Stimulated activated CD8-positive, alpha-beta memory T cell treated with anti-CD3 and anti-CD28 coated beads, Interleukin-15, amount 100 ng/mL, for 24 hours (primary cell): ENCODE measurements around the gene DCTN3.
"Not testable (repeated sequence)": the region's sequence is repeated elsewhere in the genome, so short reads cannot be mapped to it uniquely, and the experiment has no call there.

Experiments
- DNase-seq: peaks from one replicate; pipeline ENCODE4 v3.0.0-alpha.2; 2020; ENCODE audit warnings: low read depth

The DCTN3 gene

DNA sequence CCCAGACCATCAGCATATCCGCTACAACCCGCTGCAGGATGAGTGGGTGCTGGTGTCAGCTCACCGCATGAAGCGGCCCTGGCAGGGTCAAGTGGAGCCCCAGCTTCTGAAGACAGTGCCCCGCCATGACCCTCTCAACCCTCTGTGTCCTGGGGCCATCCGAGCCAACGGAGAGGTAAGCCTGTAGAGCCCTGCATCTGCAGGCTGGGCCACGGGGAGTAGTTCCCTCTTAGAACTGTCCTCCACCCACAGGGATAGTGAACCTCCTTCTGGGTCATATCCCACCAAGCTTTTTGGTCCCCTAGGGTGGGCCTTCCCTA, 26.7 kb upstream of the DCTN3 start:
- DNase-seq = no peak

DNA sequence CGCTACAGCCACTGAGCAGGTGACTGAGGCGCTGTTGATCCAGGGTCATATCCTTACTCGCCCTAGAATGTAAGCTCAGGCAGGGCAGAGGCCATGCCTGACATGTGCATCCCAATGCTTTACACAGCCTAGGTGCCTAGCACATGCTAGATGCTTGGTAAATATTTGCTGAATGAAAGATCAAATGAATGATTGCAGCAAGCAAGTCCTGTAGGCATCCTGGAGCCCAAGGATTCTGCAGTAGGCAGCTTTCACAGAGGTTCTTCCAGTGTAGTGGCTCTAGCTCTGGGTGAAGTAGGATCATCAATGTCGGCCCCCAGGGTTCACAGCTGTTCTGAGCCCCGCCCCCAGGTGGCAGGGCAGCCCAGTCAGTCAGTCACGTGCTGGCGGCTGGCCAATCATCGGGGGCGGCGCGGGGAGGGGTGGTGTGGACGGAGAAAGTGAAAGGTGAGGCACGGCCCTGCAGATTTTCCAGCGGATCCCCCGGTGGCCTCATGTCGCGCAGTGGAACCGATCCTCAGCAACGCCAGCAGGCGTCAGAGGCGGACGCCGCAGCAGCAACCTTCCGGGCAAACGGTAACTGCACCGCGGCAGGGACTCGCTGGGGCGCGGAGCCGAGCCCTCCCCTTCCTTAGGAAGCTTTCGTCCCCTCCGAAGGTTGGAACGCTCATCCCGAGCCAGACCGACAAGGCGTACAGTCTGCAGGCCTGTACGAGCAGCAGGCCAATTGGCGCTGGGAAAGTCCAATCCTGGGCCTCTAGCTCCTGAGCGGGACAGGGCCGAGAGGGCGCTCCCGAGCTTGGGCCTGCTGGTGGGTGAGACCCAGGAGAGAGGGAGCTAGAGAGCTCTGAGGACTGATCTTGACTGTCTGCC, 26.2 kb upstream of the DCTN3 start, which contains the start of gene GALT:
TSS of gene GALT (plus strand) at position 465 of the 873 bp plus-strand sequence. CDS start at position 495, 30 bp downstream.
- peak; percentile 89 for DNase-seq

DNA sequence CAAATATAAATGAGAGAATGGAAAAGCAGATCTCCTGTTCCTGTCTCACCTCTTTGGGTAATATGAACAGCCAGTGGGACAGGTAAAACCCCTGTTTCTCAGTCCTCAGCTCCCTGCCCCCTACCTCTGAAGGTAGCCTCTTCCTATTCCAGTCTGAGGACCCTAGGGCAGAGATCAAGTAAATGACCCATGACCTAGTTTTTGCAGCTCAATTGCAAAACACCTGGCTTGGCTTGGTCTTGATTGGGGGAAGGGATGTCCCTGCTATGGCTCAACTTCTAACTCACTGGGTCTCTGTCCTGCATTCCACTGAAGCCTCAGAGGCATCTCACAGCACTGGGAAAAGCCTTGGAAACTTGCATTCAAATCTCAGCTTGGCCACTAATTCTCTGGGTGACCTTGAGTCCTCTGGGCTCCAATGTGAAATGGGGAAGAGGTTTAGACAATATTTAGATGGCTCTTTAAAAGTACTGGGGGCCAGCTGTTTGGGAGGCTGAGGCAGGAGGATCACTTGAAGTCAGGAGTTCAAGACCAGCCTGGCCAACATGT, 24.5 kb upstream of the DCTN3 start:
- no peak for DNase-seq

DNA sequence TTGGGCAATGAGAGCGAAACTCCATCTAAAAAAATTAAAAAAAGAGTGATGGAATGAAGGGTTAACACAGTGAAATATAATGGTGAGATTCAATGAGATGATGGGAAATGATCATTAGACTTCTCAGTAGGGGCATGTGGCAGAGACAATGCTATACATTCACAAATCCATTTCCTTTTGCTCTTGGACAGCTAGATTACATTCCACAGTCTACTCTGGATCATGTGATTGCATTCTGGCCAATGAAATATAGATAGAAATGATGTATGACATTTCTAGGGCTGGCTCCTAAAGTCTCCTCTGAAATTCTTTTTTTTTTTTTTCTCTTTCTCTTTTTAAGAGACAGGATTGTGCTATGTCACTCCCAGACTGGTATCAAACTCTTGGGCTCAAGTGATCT, 22.4 kb upstream of the DCTN3 start:
- DNase-seq = no peak

DNA sequence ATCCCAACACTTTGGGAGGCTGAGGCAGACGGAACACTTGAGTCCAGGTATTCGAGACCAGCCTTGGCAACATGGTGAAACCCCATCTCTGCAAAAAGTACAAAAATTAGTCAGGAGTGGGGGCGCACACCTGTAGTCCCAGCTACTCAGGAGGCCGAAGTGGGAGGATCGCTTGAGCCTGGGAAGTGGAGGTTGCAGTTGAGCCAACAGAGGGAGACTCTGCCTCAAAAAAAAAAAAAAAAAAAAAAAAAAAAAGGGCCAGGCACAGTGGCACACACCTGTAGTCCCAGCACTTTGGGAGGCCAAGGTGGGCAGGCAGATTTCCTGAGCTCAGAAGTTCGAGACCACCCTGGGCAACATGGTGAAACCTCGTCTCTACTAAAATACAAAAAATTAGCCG, 19.0 kb upstream of the DCTN3 start:
- not testable (repeated sequence) for DNase-seq

DNA sequence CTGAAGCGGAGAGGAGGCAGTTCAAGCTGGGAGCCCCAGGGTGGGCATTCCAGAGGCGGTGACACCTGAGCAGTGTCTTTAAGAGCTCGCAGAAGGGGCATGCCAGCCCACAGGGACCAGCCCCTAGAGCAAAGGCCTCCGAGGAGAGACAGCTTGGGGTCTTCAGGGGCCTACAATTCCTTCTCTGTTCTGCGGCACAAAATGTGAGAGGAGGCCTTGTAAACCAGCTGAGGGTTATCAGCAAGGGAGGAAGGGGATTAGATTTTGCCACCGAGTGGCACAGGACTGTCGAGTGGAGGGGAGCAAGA, 17.8 kb upstream of the DCTN3 start:
- DNase-seq = no peak

DNA sequence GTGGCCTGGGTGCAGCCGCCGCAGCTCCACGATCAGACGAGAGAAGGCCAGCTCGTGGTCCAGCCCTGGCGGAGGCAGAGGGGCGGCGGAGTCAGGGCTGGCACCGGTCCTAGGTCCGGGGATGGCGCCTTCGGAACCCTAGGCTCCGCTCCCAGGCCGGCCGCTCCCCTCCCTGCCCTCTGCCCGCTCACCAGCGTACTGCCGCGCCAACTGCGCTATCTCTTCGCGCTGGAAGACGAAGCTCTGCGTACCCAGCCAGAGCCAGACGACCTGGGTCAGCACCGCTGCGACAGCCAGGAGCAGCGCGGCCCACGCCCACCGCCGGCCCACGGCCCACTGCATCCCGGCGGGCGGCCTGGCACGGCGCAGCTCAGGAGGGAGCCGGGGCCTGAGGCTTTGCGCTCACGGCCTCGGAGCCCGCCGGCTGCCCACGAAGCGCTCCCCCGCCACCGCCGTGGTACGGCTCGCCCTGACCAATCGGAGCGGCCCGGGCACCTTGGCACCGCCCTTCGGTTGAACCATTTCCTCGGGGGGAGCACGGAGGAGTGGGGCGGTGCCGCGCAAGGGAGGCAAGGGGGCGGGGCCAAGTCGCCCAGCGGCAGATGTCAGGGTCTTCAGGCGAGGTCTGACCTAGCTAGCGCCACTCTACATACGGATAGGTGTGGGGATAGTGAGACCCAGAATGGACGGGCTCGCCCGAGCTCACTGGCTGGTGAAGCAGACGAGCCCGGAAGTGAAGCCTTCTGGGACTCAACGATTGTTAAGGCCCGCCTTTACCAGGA, 17.3 kb upstream of the DCTN3 start, which contains the start of gene SIGMAR1:
TSS of gene SIGMAR1 (minus strand) at position 432 of the 782 bp plus-strand sequence. CDS start at position 342, 90 bp downstream.
- peak; percentile 74 for DNase-seq

DNA sequence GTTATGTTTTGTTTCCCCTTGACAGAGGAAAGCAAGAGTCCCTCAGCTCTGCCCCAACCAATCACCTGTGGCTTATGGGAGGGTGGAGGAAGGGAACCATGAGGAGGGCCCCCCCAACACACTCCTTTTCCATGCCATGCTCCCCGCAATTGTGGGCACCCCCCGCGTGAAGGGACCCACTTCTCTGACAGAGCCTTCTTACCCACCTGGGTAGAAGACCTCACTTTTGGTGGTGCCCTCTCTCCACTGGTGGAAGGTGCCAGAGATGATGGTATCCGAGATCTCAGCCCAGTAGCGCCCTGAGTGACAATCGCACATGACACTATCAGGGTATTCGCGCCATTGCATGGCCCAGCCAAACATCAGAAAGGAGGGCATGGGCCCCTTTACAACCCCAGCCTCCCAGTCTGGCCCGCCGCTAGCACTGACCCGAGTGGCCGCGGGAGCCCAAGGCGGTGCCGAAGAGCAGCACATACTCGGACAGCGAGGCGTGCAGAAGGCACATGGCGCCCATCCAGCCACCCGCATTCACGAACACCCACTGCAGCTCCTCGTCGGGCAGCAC, 16.6 kb upstream of the DCTN3 start:
- DNase-seq = no peak

DNA sequence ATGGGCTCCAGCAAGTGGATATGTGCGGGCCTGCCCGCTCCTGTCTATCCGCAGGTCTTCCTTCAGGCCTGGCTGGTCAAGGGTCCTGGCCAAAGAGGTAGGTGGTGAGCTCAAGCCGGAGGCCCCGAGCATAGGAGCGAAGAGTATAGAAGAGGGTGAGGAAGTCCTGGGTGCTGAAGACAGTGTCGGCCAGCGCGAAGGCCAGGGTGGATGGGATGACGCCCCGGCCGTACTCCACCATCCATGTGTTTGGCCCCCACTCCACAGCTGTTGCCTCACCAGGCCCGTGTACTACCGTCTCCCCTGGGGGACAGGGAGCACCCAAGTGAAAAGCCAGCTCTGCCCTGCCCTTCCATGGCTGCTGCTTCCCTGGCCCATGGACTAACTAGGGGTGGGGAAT, 15.3 kb upstream of the DCTN3 start:
- DNase-seq = no peak

DNA sequence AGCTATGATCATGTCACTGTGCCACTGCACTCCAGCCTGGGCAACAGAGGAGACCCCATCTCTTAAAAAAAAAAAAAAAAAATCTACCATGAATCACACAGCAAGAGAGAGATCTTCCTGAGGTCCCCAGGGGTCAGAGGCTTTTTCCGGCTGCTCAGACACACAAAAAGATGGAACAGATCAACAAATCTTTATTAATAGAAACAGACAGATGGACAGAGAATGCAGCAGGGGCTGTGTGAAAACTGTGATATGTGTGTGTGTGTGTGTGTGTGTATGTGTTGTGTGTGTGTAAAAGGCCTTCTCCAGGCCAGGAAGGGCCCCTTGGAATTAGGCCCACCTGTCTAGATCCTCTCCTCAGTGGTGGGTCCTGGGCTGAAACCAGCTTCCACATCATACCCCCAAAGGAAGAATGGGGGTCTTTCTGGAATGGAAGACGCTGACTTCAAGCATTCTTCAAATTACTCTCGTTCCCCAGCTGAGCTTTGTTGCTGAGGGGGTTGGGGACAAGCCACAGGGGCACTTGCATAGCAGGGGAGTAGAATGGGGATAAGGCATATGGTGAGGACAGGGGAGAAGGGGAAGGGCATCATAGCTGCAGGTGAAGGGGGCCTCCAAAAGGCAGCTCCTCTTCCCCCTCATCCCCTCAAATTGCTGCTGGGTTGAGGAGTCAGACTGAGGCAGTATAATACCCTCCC, 14.4 kb upstream of the DCTN3 start:
- no peak for DNase-seq

DNA sequence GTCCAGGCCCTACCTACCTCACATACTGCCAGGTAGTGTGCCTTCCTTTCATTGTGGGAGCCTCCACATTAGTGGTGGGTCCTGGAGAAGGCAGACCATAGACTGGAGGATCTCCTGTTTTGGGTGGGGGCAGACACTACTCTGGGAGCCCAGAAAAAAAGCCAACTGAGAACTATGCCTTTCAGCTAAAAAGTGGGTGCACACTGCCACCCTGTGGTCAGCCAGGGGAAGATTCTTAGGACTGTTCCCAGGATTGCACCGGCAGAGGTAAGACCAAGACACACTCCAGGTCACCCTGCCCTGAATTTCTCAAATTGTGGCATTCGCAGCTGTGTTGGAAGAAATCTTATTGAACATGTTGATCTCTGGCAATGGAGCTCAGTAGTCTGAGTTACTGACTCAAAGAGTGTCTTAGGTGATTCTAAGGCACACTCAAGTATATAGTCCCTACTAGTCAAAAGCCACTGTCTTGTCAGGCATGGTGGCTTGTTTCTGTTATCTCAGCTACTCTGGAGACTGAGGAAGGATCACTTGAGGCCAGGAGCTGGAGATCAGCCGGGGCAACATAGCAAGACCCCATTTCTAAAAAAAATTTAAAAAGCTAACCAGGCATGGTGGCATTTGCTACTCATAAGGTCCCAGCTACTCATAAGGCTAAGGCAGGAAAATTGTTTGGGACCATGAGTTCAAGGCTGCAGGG, 13.7 kb upstream of the DCTN3 start:
- DNase-seq = peak; percentile 32

DNA sequence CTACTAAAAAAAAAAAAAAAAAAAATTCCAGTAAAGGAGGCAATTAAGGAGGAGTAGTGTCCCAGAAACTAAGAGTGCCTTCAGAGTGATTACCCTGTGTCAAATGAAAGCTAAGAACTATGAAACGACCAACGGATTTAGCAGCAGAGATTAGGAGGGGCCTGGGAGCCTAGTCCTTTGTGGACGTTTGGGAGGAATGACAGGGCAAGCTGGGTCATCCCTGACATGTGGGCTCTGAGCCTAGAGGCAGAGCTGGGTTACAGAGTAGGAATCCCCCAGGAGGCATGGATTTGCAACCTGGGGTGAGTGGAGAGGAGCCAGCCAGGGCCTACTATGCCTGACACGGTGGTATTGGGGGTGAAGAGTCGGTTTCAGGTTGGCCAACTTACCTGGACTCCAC, 12.9 kb upstream of the DCTN3 start:
- DNase-seq = no peak

DNA sequence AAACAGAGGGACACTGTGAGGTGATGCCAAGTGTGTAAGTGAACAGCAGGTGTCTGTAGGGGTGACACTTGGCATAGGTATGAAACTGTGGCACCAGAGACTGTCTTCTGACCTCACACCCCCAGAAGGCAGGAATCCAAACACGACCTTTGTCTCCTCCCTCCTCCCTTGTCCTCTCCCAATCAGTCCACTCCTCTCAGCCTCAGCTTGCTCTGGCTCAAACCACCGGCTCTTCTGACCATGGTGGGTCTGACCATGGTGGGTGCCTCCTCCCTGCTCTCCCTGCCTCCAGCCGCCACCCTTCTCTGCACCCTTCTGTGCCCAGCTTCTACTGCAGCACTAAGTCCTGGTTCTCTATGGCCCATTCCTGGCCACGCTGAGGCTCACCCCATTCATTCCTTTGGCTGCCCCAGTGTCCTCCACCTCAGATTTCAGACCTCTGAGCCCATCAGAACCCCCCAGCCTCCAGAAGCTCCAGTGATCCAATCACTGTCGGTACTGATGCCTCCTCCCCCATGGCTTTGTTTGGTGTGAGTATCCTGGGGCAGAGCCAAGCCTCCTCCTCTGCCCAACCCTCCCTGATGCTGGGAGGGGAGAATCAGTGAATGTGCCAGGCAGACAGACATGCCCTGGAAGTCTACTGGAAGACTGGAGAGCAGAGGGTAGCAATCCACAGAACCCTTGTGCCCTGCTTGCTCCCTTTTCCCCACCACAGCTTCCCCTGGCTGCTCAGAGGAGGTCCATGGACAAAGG, 10.3 kb upstream of the DCTN3 start:
- no peak for DNase-seq

DNA sequence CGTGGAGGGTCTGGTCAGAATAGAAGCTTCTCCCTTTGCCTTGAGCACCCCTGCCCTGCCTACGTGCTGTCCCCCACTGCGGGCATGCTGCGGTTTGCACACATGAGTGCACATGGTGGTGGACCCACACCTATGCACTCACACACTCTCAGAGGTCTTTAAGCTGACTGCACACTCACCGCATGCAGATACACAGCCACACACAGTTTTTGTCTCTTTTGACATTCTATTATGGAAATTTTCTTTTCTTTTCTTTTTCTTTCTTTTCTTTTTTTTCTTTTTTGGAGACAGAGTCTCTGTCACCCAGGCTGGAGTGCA, 9.2 kb upstream of the DCTN3 start:
- DNase-seq = no peak

DNA sequence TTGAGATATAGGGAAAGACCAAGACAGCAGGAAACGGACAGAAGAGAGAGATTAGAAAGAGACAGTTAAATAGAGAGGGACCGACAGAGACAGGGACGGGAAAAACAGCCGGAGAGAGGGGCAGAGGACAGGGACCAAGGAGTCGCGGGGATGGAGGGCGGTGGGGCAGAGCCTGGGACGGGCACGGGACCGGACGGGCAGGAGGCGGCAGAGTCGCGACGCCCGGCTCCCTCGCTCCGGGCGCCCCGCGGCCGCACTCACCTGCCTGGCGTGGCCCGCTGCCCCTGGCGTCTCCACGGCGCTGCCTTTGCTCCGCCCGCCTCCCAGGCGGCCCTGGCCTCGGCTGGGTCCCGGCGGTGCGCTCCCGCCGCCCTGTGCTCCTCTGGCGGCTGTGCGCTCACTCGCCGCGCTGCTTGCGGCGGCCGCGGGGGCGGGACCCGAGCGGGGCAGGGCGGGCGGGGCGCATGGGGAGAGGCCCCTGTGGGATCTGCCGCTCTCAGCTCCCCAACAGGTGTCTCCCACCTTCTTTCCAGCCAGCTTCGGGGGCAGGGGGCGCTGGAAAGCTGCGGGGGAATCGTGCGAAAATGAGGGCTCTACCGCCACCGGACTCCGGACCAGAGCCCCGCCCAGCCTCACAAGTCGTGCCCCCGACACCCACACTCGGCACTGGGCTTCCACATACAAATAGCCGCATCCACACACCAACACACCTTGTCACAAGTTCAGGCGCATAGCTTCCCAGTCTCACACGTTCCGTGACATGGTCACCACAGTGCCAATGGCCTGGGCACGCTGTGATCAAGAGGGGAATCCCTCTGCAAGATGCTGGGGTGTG, 8.6 kb upstream of the DCTN3 start, which contains the start of gene ARID3C:
TSS of gene ARID3C (minus strand) at position 411 of the 835 bp plus-strand sequence. CDS start 1,052 bp downstream, outside the sequence.
- DNase-seq = no peak

DNA sequence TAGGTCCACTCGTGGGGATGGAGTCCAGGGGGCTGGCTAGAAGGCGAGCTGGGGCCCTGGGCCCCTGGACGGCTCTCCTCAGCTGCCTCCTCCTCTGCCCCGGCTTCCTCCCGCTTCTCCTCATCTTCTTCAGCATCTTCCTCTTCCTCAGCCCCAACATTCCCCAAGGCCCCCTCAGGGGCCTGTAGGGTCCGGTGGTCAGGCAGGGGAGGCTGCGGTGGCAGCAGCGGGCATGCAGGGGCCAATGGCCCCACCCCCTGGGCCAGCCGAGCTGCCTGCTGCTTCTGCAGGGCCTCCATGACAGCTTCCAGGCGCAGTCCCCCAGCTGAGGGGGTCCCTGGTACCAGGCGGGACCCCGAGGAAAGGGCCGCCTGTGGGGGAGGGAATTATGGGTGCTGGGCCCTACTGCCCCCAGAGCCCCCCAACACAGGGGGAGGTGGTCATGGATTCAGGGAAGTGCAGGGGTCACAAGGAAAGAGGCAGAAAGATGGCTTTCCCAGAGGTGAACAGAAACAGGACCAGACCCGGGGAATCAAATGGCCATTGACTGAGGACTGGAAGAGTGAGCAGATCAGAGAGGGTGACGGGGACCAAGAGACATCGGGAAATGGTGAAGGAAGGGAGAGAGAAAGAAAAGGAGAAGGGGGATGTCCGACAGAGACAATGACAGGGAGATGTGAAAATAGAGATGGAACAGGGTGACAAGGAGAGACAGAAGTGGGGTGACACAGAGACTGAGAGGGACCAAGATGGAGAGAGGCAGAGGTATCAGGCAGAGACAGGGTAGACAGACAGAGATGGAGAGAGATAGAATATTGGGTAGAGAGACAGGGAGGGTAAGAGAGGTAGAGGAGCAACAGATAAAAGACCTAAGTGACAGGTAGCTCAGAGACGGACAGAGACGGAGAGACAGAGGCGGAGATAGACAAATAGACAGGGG, 7.7 kb upstream of the DCTN3 start:
- DNase-seq = no peak

DNA sequence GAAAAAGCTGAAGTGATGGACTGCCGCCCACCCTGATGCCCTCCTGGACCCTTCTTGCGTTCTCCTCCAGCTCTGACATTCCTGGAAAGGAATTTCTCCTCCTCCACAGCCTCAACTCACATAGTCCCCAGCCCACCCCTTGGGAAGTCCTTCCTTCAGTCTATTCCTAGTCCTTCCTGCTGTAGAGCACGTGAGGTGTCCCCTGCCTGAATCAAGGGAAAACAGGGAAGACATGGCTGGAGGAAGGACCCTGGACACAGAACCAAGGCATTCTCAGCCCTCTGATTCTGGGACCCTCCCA, 4.8 kb upstream of the DCTN3 start:
- no peak for DNase-seq

DNA sequence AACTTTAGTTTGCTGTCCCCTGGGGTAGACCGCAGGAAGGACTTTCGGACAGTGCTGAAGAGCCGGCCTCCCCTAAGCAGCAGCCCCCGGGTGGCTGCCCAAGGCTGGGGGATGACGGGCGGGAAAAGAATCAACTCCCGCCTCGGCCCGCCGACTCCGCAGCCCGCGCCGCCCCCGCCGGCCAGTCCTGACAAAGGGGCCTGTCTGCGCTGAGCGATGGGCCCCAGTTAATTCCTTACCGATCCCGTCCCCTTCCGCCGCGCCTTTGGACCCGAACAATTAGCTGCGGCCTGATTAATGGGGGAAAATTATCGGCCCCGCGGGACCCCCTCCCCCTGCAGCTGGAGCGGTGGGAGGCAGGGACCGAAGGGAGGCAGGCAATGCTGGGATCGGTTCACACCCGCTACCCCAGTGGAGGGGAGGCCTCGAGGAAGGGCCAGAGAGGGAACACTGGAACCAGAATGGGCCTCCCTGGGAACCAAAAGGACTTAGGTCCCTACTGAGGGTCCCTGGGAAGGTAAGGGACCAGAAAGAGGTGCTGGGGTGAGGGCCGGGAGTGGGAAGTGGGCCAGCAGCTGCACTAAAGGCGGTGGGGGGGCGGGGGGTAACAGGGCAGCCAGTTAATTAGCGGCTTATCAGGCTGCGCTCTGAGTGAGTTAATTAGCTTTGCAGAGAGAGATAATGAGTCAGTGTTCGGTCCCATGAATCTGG, 4.3 kb upstream of the DCTN3 start:
- no peak for DNase-seq
